ENCODE data around the gene PRSS22. TPM values are rescaled to one million over a fixed set of nuclear protein-coding genes. Genes with fewer than 3 reads are reported as not detected.
A peak's percentile ranks its signal among the peaks of the same experiment; 100 is the strongest.
"Not testable (repeated sequence)": the region's sequence is repeated elsewhere in the genome, so short reads cannot be mapped to it uniquely, and the experiment has no call there.

Gene PRSS22, protein sequence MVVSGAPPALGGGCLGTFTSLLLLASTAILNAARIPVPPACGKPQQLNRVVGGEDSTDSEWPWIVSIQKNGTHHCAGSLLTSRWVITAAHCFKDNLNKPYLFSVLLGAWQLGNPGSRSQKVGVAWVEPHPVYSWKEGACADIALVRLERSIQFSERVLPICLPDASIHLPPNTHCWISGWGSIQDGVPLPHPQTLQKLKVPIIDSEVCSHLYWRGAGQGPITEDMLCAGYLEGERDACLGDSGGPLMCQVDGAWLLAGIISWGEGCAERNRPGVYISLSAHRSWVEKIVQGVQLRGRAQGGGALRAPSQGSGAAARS
- 0.63 TPM for polyA plus RNA-seq
- long read RNA-seq, donor 1: 0 reads
- long read RNA-seq, donor 2, partial matches to known transcripts: 0 of 1 reads
- long read RNA-seq, donor 2, other reads (novel, unspliced or antisense): 0 of 1 reads
- long read RNA-seq, donor 3: 0 reads
- long read RNA-seq, donor 4: 0 reads
- long read RNA-seq, donor 5: 0 reads
- long read RNA-seq, donor 6: 0 reads
- long read RNA-seq, donor 7: 0 reads
- long read RNA-seq, donor 8: 0 reads
- long read RNA-seq, donor 9: 0 reads
- long read RNA-seq, donor 10: 0 reads
- long read RNA-seq, donor 11: 0 reads

DNA sequence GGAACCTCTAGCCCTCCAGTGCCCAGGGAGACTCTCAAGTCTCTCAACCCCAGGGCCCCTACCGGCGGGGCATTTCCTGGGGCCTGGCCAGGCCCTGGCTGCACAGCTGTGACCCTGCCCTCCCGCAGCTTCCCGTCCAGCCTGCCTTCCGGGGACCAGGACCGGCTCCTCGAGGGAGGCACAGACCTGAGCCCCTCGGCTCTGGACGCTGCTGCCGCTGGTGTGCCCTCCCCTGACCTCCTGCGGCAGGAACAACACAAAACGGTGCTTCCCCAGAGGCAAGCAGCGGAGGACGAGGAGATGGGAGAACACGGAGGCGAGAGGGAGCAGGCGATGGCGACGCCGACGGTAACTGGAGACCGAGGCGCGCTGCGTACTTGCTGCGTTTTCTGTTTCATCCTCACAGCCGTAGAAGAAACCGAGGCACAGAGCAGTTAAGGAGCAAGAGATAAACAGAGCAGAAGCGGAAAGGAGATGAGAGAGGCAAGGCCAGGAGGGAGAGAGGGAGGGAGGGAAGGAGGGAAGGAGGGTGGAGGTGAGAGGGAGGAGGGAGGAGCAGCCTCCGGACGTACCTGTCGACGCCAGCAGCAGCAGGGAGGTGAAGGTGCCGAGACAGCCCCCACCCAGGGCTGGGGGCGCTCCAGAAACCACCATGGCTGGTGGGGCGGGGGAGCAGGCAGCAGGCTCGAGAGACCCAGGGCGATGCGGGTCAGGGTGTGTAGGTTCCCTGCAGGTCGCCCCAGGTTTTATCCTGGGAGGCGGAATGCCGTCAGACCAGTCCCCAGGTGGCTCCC is at the start of gene PRSS22:
Gene PRSS22 (minus strand): TSS at position 720 of the 794 bp plus-strand sequence. CDS start 66 bp downstream, at position 654.
- Histone ChIP-seq H3K27ac (ENCODE audit: low read length) (peak within 1 kb of the TSS; percentile 66), H3K36me3 (ENCODE audit: control insufficient read depth, insufficient read depth, low read length) (no peaks in the 10 kb centered on the region), H3K27me3 (ENCODE audit: control insufficient read depth, insufficient read depth, low read length) (peaks cover 20% of the 10 kb centered on the region), H3K4me3 (ENCODE audit: low read length) (peak within 1 kb of the TSS; percentile 49), H3K4me1 (ENCODE audit: control insufficient read depth, insufficient read depth, low read length) (peaks cover 17% of the 10 kb centered on the region), H3K9me3 (ENCODE audit: control insufficient read depth, low read depth, low read length) (peaks cover 40% of the 10 kb centered on the region)
- peak; percentile 54 to 76 for DNase-seq
- WGBS (ENCODE audit: insufficient coverage, low lambda C conversion rate): no CpG with 5 or more reads among the region's 42 CpGs

DNA sequence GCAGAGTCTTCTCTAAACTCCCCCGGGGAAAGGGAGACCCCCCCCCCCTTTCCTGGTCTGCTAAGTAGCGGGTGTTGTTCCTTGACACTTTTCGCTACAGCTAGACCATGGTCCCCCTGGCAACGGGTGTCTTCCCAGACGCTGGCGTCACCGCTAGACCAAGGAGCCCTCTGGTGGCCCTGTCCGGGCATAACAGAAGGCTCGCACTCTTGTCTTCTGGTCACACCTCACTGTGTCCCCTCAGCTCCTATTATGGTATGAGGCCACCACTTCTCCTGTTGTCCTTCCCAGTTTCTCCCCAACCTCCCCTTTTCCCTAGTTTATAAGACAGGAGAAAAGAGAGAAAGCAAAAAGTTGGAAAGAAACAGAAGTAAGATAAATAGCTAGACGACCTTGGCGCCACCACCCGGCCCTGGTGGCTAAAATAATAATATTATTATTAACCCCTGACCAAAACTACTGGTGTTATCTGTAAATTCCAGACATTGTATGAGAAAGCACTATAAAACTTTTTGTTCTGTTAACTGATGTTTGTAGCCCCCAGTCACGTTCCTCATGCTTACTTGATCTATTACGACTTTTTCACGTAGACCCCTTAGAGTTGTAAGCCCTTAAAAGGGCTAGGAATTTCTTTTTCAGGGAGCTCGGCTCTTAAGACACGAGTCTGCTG is 49.2 kb upstream of the PRSS22 start:
- not testable (repeated sequence) for H3K4me1 ChIP-seq (ENCODE audit: control insufficient read depth, insufficient read depth, low read length); H3K4me3 ChIP-seq (ENCODE audit: low read length); H3K27me3 ChIP-seq (ENCODE audit: control insufficient read depth, insufficient read depth, low read length); H3K27ac ChIP-seq (ENCODE audit: low read length); H3K36me3 ChIP-seq (ENCODE audit: control insufficient read depth, insufficient read depth, low read length)
- peaks cover 15% of the 10 kb centered on the region for H3K9me3 ChIP-seq (ENCODE audit: control insufficient read depth, low read depth, low read length)
- DNase-seq: peak in 1 of 2 donors; percentile 38
- WGBS (ENCODE audit: insufficient coverage, low lambda C conversion rate): 20% methylated on average over 1 of the region's 17 CpGs

DNA sequence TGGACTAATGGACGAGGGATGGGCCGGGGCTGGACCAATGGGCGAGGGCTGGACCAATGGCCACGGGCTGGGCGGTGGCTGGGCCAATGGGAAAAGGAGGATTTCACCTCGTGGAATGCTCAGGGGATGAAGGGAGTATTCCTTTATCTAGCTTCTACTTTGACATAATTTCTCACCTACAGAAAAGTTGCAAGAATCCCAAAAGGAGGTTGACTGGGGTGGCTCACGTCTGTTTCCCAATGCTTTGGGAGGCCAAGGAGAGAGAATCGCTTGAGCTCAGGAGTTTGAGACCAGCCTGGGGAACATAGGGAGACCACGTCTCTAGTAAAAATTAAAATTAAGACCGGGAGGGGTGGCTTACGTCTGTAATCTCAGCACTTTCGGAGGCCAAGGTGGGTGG is 48.0 kb upstream of the PRSS22 start:
- H3K27me3 ChIP-seq (ENCODE audit: control insufficient read depth, insufficient read depth, low read length): peaks cover 3% of the 10 kb centered on the region
- DNase-seq: no peak
- H3K4me1 ChIP-seq (ENCODE audit: control insufficient read depth, insufficient read depth, low read length): peaks cover 5% of the 10 kb centered on the region
- no peaks in the 10 kb centered on the region for H3K36me3 ChIP-seq (ENCODE audit: control insufficient read depth, insufficient read depth, low read length)
- no peak overlapping the region for H3K4me3 ChIP-seq (ENCODE audit: low read length)
- peaks cover 15% of the 10 kb centered on the region for H3K9me3 ChIP-seq (ENCODE audit: control insufficient read depth, low read depth, low read length)
- WGBS (ENCODE audit: insufficient coverage, low lambda C conversion rate): no CpG with 5 or more reads among the region's 12 CpGs
- no peak overlapping the region for H3K27ac ChIP-seq (ENCODE audit: low read length)

DNA sequence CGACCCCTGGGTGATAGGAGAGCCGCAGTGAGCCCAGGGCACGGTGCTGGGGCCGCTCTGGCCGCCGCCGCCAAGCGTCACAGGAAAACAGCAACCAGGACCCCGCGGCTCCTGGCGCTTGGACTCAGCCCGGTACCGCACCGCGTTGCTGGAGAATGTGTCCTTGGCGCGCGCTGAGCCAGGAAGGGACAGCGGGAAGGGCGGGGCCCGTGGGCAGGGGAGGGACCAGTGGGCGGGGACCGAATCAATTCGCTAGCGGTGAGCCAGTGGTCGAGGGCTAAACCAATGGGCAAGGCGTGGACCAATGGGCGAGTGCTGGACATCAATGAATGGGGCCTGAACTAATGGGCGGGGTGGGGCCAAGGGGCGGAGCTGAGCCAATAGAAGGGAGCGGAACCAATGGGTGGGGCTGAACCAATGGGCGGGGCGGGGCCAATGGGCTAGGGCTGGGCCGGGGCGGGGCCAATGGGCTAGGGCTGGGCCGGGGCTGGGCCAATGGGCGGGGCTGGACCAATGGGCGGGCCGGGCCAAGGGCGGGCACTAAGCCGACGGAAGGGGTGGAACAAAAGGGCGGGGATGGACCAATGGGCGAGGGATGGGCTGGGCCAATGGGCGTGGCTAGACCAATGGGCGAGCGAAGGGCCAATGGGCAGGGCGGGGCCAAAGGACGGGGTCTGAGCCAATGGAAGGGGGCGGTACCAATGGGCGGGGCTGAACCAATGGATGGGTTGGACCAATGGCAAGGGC is 47.4 kb upstream of the PRSS22 start:
- Histone ChIP-seq H3K9me3 (ENCODE audit: control insufficient read depth, low read depth, low read length) (peaks cover 15% of the 10 kb centered on the region), H3K27me3 (ENCODE audit: control insufficient read depth, insufficient read depth, low read length) (peaks cover 3% of the 10 kb centered on the region), H3K4me1 (ENCODE audit: control insufficient read depth, insufficient read depth, low read length) (peaks cover 5% of the 10 kb centered on the region), H3K27ac (ENCODE audit: low read length) (peak overlapping the region; percentile 77), H3K36me3 (ENCODE audit: control insufficient read depth, insufficient read depth, low read length) (no peaks in the 10 kb centered on the region), H3K4me3 (ENCODE audit: low read length) (peak overlapping the region; percentile 61)
- 0% methylated on average over 1 of the region's 51 CpGs for WGBS (ENCODE audit: insufficient coverage, low lambda C conversion rate)
- DNase-seq: peak; percentile 93 to 94

DNA sequence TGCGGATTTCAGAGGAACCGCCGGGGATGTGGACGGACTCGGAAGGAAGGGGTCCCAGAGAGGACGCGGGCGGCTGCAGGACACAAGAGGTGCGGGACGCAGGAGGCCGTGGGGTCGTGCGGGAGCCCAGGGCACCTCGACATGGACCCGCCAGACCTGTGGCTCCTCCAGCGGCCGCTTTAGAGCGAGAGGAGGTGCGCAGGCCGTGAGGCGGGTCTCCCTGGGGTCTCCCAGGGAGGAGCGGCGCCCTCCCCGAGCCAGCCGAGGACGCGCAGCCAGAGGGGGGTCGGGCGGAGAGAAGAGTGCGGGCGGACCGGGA is 46.9 kb upstream of the PRSS22 start:
- Histone ChIP-seq H3K4me1 (ENCODE audit: control insufficient read depth, insufficient read depth, low read length) (peaks cover 5% of the 10 kb centered on the region), H3K36me3 (ENCODE audit: control insufficient read depth, insufficient read depth, low read length) (no peaks in the 10 kb centered on the region), H3K27me3 (ENCODE audit: control insufficient read depth, insufficient read depth, low read length) (no peaks in the 10 kb centered on the region), H3K9me3 (ENCODE audit: control insufficient read depth, low read depth, low read length) (peaks cover 15% of the 10 kb centered on the region), H3K27ac (ENCODE audit: low read length) (peak overlapping the region; percentile 77), H3K4me3 (ENCODE audit: low read length) (peak overlapping the region; percentile 61)
- no CpG with 5 or more reads among the region's 32 CpGs for WGBS (ENCODE audit: insufficient coverage, low lambda C conversion rate)
- DNase-seq: no peak

DNA sequence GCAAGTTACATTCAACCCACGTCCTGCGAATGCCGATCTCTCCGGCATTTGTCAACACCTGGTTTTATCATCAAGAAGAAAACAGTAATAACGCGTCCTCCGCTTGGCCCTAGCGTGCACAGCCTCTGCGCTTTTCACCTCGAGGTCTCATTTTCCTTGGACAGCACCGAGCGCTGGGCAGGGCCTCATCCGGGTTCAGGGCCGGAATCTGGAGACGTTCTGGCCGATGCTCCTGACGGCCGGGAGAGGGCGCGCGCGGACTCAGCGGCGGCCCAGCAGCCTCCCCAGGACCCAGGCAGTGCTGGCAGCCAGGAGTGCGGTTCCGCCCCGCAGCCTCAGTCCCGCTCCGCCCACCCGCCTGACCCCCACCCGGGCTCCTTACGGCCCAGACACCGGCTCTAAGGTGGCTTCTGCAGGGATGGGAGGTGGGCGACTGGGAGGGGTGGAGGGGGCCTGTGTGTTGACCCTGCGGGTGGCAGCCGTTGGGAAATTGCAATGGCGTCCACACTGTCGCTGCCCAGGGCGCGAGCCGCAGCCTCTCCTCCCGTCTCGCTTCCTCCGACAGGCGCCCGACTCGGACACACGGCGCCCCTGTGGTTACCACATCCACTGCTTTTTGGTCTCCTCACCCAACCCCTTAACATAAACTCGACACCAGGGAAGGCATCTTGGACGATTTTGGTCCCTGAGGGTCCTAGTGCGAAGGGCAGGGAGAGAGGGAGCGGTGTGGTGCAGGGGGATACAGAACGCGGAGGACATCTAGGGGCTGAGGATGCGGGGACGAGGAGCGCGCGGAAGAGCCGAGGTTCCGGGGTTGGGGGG is 46.3 kb upstream of the PRSS22 start:
- Histone ChIP-seq H3K27me3 (ENCODE audit: control insufficient read depth, insufficient read depth, low read length) (no peaks in the 10 kb centered on the region), H3K27ac (ENCODE audit: low read length) (peak overlapping the region; percentile 77), H3K4me1 (ENCODE audit: control insufficient read depth, insufficient read depth, low read length) (peaks cover 5% of the 10 kb centered on the region), H3K4me3 (ENCODE audit: low read length) (peak overlapping the region; percentile 61), H3K36me3 (ENCODE audit: control insufficient read depth, insufficient read depth, low read length) (no peaks in the 10 kb centered on the region), H3K9me3 (ENCODE audit: control insufficient read depth, low read depth, low read length) (peaks cover 15% of the 10 kb centered on the region)
- no CpG with 5 or more reads among the region's 62 CpGs for WGBS (ENCODE audit: insufficient coverage, low lambda C conversion rate)
- peak; percentile 84 to 90 for DNase-seq

DNA sequence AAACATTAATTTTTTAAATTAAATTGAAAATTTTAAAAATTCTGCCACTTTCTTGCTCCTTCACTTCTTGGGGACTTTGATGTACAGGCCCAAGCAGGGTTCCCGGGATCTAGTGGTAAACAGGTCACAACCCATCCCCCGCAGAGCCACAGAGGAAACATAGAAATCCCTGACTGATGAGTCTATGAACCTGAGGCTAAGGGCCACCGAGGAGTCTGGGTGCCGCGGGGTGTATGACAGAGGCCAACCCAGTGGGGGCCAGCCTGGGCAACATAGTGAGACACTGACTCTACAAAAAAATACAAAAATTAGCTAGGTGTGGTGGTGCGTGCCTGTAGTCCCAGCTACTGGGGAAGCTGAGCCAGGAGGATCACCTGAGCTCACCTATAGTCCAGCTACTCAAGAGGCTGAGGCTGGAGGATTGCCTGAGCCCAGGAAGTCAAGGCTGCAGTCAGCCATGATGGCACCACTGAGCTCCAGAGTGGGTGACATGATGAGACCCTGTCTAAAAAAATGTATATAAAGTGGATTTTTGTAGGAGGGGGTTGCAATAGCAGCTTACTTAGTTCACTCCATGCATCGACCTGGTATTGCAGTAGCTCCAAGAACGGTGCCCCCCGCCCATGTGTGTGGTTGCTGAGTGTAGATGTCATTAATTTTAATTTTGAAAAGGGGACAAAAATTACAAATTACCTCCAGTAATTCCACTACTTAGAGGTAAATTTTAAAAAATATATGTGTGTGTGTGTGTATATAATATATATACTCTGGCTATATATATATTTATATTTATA is 44.6 kb upstream of the PRSS22 start:
- Histone ChIP-seq H3K36me3 (ENCODE audit: control insufficient read depth, insufficient read depth, low read length) (no peaks in the 10 kb centered on the region), H3K4me3 (ENCODE audit: low read length) (no peak overlapping the region), H3K4me1 (ENCODE audit: control insufficient read depth, insufficient read depth, low read length) (peaks cover 18% of the 10 kb centered on the region), H3K9me3 (ENCODE audit: control insufficient read depth, low read depth, low read length) (peaks cover 15% of the 10 kb centered on the region), H3K27me3 (ENCODE audit: control insufficient read depth, insufficient read depth, low read length) (no peaks in the 10 kb centered on the region), H3K27ac (ENCODE audit: low read length) (no peak overlapping the region)
- no peak for DNase-seq
- no CpG with 5 or more reads among the region's 9 CpGs for WGBS (ENCODE audit: insufficient coverage, low lambda C conversion rate)

DNA sequence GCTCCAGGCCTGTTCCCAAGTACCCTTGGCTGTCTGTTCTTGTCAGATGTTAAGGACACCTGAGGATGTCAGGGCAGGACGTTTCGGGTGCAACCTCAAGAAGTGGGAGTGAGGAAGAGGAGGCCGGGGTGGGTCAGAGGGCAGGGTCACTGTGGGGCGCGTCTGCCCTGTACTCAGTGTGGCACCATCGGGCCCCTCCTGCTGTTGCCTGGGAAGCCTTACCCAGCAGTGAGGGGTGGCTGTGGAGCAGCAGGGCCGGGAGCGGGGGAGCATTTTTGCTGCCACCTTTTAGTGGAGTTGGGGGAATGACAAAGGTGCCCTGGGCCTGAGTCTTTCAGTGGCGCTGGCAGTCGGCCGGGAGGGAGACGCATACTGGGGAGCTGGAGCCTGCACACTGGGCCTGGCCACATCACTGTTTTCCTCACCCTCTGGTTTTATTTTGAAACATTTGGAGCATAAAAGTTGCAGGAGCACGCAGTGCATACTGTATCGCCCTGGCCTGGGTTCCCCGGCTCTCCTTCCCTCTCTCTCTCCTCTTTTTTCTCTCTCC is 42.6 kb upstream of the PRSS22 start:
- H3K4me3 ChIP-seq (ENCODE audit: low read length): no peak overlapping the region
- DNase-seq: no peak
- H3K27ac ChIP-seq (ENCODE audit: low read length): no peak overlapping the region
- no peaks in the 10 kb centered on the region for H3K27me3 ChIP-seq (ENCODE audit: control insufficient read depth, insufficient read depth, low read length)
- peaks cover 8% of the 10 kb centered on the region for H3K9me3 ChIP-seq (ENCODE audit: control insufficient read depth, low read depth, low read length)
- H3K36me3 ChIP-seq (ENCODE audit: control insufficient read depth, insufficient read depth, low read length): peaks cover 11% of the 10 kb centered on the region
- peaks cover 20% of the 10 kb centered on the region for H3K4me1 ChIP-seq (ENCODE audit: control insufficient read depth, insufficient read depth, low read length)
- 93% methylated on average over 3 of the region's 15 CpGs for WGBS (ENCODE audit: insufficient coverage, low lambda C conversion rate)
